Erythroblast (primary cell): ENCODE results near the gene PIK3R1.

ENCODE experiments used
- GATA1 ChIP-seq: IDR thresholded peaks from 2 replicates; pipeline ENCODE4 v1.6.1; 2011; ENCODE audit warnings: low read depth, mild to moderate bottlenecking, control low read depth, low read length, moderate library complexity
- POLR2A ChIP-seq: IDR thresholded peaks from 2 replicates; pipeline ENCODE4 v1.6.1; 2011; ENCODE audit warnings: mild to moderate bottlenecking, low read length

DNA sequence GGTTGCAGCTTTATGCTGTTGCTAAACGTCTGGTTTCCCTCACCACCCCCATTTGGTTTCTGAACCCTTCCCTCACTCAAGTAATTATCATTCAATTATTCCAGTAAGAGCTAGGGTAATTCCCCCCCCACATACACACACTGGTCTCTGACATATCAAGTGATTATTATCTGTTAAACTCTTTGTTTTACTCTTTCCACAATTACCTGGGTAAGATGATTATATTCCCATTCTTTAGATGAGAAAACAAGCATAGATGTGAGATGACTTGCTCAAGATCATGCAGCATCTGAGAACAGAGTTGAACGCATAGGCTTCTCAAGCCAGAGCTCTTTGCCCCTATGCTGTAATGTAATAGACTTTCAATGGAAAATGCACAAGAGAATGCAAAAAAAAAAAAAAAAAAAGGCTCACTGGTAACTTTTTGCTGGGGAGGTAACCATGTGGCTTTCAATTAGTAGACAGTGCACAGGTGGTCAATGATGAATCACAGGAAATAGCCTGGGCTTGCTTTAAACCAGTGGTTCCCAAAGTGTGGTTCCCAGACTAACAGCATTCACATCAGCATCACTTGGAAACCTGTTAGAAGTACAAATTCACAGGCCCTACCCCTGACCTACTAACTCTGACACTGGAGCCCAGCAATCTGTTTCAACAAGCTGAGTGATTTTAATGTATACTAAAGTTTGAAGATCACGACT is 87.6 kb downstream of the PIK3R1 start:
- TF ChIP-seq POLR2A, result no peak
- no peak for TF ChIP-seq GATA1
